ENCODE data around the gene TCAP. TPM values are rescaled to one million over a fixed set of nuclear protein-coding genes. Genes with fewer than 3 reads are reported as not detected.
A peak's percentile ranks its signal among the peaks of the same experiment; 100 is the strongest.

The TCAP gene
- total and polyA plus RNA-seq, 8 donors: 0.88 to 14.1 (median 2.2) TPM; not detected in 2

DNA sequence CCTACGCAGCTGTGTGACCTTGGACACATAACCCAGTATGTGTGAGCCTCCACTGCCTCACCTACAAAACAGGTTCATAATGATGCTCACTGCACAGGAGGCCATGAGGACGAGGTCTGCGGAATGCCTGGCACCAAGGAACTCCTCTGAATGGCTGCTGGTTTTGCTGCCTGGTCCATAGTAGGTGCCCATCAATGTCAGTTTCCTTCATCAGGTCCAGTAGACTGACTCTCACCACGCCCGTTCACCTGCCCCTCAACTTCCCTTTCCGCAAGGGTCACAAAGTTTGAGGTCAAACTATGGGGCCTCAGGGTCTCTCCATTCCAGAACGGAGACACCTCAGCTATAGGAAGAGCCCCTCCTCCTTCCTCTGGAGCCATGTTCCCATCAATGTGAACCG lies 11.9 kb downstream of the TCAP start:
- H3K4me3 ChIP-seq: no peak overlapping the region
- no peak for DNase-seq
- TF ChIP-seq POLR2AphosphoS5 (IDR thresholded peaks at IDR 0.05): no peak
- no peak for TF ChIP-seq POLR2A (IDR thresholded peaks at IDR 0.05)
- no peak for TF ChIP-seq EP300 (IDR thresholded peaks at IDR 0.05)
- TF ChIP-seq, protein P1, sequence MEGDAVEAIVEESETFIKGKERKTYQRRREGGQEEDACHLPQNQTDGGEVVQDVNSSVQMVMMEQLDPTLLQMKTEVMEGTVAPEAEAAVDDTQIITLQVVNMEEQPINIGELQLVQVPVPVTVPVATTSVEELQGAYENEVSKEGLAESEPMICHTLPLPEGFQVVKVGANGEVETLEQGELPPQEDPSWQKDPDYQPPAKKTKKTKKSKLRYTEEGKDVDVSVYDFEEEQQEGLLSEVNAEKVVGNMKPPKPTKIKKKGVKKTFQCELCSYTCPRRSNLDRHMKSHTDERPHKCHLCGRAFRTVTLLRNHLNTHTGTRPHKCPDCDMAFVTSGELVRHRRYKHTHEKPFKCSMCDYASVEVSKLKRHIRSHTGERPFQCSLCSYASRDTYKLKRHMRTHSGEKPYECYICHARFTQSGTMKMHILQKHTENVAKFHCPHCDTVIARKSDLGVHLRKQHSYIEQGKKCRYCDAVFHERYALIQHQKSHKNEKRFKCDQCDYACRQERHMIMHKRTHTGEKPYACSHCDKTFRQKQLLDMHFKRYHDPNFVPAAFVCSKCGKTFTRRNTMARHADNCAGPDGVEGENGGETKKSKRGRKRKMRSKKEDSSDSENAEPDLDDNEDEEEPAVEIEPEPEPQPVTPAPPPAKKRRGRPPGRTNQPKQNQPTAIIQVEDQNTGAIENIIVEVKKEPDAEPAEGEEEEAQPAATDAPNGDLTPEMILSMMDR (IDR thresholded peaks at IDR 0.05): no peak
- H3K4me1 ChIP-seq: peaks cover 47 to 66% (median 57%) of the 10 kb centered on the region in 4 donors
- no peaks in the 10 kb centered on the region for H3K9me3 ChIP-seq
- H3K36me3 ChIP-seq: peaks cover 0 to 22% (median 14%) of the 10 kb centered on the region in 4 donors
- 73 to 86% (median 76%) methylated on average over 8 of the region's 8 CpGs for WGBS, 5 donors
- peak overlapping the region in 4 of 5 donors; percentile 70 to 79 (median 74) for H3K27ac ChIP-seq
- peaks cover 0 to 3% (median 0%) of the 10 kb centered on the region in 3 donors for H3K27me3 ChIP-seq
- intact Hi-C loops (cut with DNase I; ENCODE audit: low total_unique reads): no loop called here

DNA sequence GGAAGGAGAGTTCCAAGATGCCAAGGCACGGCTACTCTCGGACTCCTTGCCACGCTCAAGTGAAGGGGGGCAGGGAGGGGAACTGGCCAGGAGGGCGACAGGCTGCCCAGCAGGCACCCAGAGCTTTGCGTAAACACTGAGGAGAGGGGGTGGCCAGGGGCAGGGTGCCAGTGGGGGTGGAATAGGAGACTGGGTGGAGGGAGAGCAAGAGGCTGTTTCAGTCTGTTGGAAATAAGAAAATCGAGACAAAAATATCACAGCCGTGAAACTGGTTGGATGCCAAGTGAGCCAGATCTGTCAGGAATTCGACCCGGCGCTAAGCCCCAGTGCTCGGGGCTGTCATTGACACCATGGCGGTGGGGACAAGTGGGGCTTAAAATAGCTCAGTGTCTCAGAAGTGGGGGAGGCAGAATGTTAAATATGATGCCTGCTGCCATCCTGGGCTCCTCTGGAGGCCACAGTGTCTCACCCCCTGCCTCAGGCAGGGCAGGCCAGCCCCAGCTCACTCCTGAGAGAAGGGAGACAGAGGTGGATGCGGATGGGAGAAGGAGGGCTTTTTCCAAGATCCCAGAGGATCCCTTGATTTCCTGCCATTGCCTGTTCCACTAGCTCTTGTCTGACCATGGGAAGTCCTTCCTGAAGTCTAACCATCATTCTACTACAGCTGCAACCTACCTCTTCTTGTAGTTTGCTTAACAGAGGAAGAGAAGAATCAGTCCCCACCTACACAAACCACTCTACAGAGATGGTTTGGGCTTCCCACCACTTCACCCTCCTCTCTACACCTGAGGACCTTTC lies 12.6 kb downstream of the TCAP start:
- Histone ChIP-seq H3K4me1 (peaks cover 47 to 63% (median 55%) of the 10 kb centered on the region in 4 donors), H3K36me3 (peaks cover 0 to 26% (median 18%) of the 10 kb centered on the region in 4 donors), H3K27ac (peak overlapping the region; percentile 70 to 84 (median 77)), H3K9me3 (no peaks in the 10 kb centered on the region), H3K27me3 (no peaks in the 10 kb centered on the region), H3K4me3 (no peak overlapping the region)
- TF ChIP-seq POLR2A (IDR thresholded peaks at IDR 0.05) (no peak), POLR2AphosphoS5 (IDR thresholded peaks at IDR 0.05) (no peak)
- intact Hi-C loops (cut with DNase I; ENCODE audit: low total_unique reads): no loop called here
- DNase-seq: peak in 1 of 2 donors; percentile 58
- 30 to 51% (median 42%) methylated on average over 12 to 13 of the region's 13 CpGs for WGBS, 5 donors

DNA sequence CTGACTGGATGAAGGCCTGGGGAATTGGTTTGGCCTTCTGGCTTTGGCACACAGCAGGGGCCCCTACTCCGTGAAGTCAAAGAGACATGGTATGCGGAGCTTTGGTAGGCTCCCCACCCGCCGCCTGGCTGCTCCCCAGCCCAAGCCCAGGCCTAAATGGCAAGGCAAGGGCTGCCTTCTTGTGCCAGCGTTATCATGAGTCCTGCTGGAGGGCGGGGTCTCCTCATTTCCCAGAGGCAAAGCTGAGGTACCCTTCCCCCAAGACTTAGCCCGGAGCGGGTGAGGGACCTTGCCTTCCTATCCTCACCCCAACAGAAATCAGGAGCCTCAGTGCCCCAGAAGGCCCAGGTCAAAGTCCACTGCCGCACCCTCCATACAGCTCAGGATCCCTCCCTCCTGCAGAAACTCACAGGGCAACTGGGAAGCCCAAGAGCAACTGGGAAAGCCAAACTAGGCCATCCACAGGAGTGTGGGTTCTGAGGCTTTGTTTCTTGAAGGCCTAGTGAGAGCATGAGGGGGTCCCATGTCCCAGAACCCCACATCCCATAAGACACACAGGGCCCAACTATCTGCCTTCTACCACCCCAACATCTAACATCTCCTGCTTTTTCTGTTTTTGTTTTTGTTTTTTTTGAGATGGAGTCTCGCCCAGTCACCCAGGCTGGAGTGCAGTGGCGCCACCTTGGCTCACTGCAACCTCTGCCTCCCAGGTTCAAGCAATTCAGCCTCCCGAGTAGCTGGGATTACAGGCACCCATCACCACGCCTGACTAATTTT lies 13.4 kb downstream of the TCAP start:
- TF ChIP-seq POLR2A (IDR thresholded peaks at IDR 0.05): no peak
- peak in 1 of 3 donors; percentile 2 for TF ChIP-seq POLR2AphosphoS5 (IDR thresholded peaks at IDR 0.05)
- WGBS, 5 donors: 54 to 74% (median 66%) methylated on average over 13 of the region's 13 CpGs
- intact Hi-C loops (cut with DNase I; ENCODE audit: low total_unique reads): no loop called here
- no peaks in the 10 kb centered on the region for H3K27me3 ChIP-seq
- H3K4me3 ChIP-seq: no peak overlapping the region
- H3K9me3 ChIP-seq: no peaks in the 10 kb centered on the region
- peak; percentile 69 to 90 for DNase-seq
- H3K27ac ChIP-seq: peak overlapping the region; percentile 70 to 84 (median 77)
- H3K4me1 ChIP-seq: peaks cover 47 to 63% (median 55%) of the 10 kb centered on the region in 4 donors
- H3K36me3 ChIP-seq: peaks cover 0 to 34% (median 25%) of the 10 kb centered on the region in 4 donors

DNA sequence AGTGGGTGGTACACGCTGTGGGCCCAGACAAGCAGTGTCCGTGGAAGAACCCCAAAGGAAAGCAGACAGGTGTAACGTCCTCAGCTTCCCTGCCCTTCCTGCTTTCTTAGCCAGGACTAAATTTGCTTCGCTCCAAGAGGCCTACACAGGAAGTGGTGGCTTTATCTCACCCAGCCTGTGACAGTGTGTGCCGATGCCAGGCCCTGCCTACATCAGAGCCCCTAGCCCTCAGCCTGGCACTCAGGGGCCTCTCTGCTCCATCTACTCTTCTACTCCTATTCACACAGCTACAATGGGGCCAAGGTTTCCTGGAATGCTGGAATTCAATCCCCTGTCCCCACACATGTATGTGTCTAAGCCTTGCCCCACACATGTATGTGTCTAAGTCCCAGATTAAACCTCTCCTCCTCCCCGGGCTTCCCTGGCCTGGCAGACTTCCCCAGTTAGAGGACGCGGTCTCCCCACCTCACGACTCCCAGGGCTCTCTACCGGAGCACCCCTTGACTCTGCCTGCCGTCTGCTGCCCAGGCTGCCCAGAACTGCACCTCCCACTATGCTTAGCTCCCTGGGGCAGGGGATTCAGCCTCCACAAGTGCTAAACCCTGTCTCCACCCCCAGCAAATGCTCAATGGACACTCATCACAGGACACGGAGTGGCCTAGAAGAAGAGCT lies 14.5 kb downstream of the TCAP start:
- intact Hi-C loops (cut with DNase I; ENCODE audit: low total_unique reads): no loop called here
- peak overlapping the region; percentile 70 to 84 (median 77) for H3K27ac ChIP-seq
- no peak overlapping the region for H3K4me3 ChIP-seq
- H3K27me3 ChIP-seq: no peaks in the 10 kb centered on the region
- DNase-seq: peak; percentile 51 to 66
- H3K4me1 ChIP-seq: peaks cover 46 to 61% (median 52%) of the 10 kb centered on the region in 4 donors
- H3K36me3 ChIP-seq: peaks cover 5 to 45% (median 36%) of the 10 kb centered on the region in 4 donors
- 38 to 61% (median 43%) methylated on average over 12 of the region's 12 CpGs for WGBS, 5 donors
- no peaks in the 10 kb centered on the region for H3K9me3 ChIP-seq
- TF ChIP-seq POLR2A (IDR thresholded peaks at IDR 0.05) (no peak), POLR2AphosphoS5 (IDR thresholded peaks at IDR 0.05) (peak in 2 of 3 donors; percentile 25 to 28), EP300 (IDR thresholded peaks at IDR 0.05) (no peak)
- TF ChIP-seq, protein P1 (IDR thresholded peaks at IDR 0.05): no peak
